HCT116 (cell line): ENCODE data around the gene DLG2. TPM values are rescaled to one million over a fixed set of nuclear protein-coding genes. Genes with fewer than 3 reads are reported as not detected.

Experiments used
- ATAC-seq: fragments of 200-7000 bp; cut with Tn5 transposase; 2 replicates; pipeline ENCODE4 v1.9.1; 2020; ENCODE audit warnings: mild to moderate bottlenecking, moderate library complexity
- BruUV-seq: library from RNA; stranded (reverse); fragments of 400-500 nt; replicated peaks from 2 replicates; lab custom pipeline; 2021; lab: Mats Ljungman, UMichigan
- CTCF ChIA-PET: fragments of 300-600 bp; sonication (Branson Sonifier 250); formaldehyde crosslinking; loops from one replicate; lab custom pipeline; 2021; ENCODE audit warnings: antibody characterized with exemption; lab: Charles Lee
- POLR2A ChIA-PET: fragments of 300-600, 350-600 bp; sonication (Branson Sonifier 250); formaldehyde crosslinking; loops from one replicate; lab custom pipeline; 2021; ENCODE audit warnings: antibody characterized with exemption; lab: Charles Lee
- RAD21 ChIA-PET, 2 experiments: fragments of 300-600 bp; sonication (Branson Sonifier 250); formaldehyde crosslinking; loops; one replicate each; lab custom pipeline; 2023; ENCODE audit warnings: low total read pairs in 2 of 2; ENCODE audit not compliant: uncharacterized antibody in 2 of 2, unreplicated experiment in 2 of 2, low non-redundant PET in 1 of 2; lab: Charles Lee
- DNase-seq: peaks from one replicate; pipeline ENCODE4 v3.0.0-alpha.2; 2010; ENCODE audit warnings: low read depth, low spot score
- H2AFZ ChIP-seq: fragments of 200-600 bp; shearing (Covaris generic), sonication (generic); 2 replicates; pipeline ENCODE4 v1.6.1; 2017; ENCODE audit warnings: low read depth, mixed run types, mixed read lengths, antibody characterized with exemption, low read length; ENCODE audit not compliant: poor library complexity, severe bottlenecking
- H3K27ac ChIP-seq: 2 replicates; pipeline ENCODE4 v1.5.1; 2012; ENCODE audit warnings: low read depth, low read length
- H3K27me3 ChIP-seq: fragments of 200-600 bp; sonication (generic); 2 replicates; pipeline ENCODE4 v1.6.1; 2016; ENCODE audit warnings: mixed run types, low read length, mixed read lengths; ENCODE audit not compliant: insufficient read depth
- H3K36me3 ChIP-seq, 2 experiments: fragments of 200-500 bp in 1 of 2; fragments of 200-600 bp in 1 of 2; sonication (Bioruptor generic) in 1 of 2; sonication (generic) in 1 of 2; 2 replicates each; pipeline versions ENCODE4 v1.5.1 to v1.6.1; 2014 to 2016; ENCODE audit warnings: low read length in 2 of 2, inconsistent platforms in 1 of 2, mixed read lengths in 1 of 2, mixed run types in 1 of 2; ENCODE audit not compliant: insufficient read depth in 2 of 2, control insufficient read depth in 1 of 2
- H3K4me1 ChIP-seq, 2 experiments: fragments of 200-600 bp in 1 of 2; sonication (generic) in 1 of 2; 2 replicates each; pipeline versions ENCODE4 v1.5.1 to v1.6.1; 2012 to 2017; ENCODE audit warnings: low read length in 2 of 2, inconsistent platforms in 1 of 2, mild to moderate bottlenecking in 1 of 2, mixed read lengths in 1 of 2, mixed run types in 1 of 2, moderate library complexity in 1 of 2; ENCODE audit not compliant: insufficient read depth in 2 of 2, control insufficient read depth in 1 of 2
- H3K4me2 ChIP-seq: fragments of 200-600 bp; sonication (generic); 2 replicates; pipeline ENCODE4 v1.6.1; 2017; ENCODE audit warnings: mixed run types, low read length, mixed read lengths
- H3K4me3 ChIP-seq, 2 experiments: fragments of 200-600 bp in 1 of 2; sonication (generic) in 1 of 2; replicated peaks in 1 of 2; 2 replicates each; pipeline ENCODE4 v1.5.1; 2011 to 2016; ENCODE audit warnings: low read length in 2 of 2, control low read depth in 1 of 2, low read depth in 1 of 2, mild to moderate bottlenecking in 1 of 2, mixed read lengths in 1 of 2, mixed run types in 1 of 2
- H3K79me2 ChIP-seq: fragments of 200-600 bp; sonication (generic); 2 replicates; pipeline ENCODE4 v1.6.1; 2017; ENCODE audit warnings: mild to moderate bottlenecking, mixed run types, low read length, moderate library complexity, mixed read lengths; ENCODE audit not compliant: insufficient read depth
- H3K9ac ChIP-seq: fragments of 200-600 bp; sonication (generic); 2 replicates; pipeline ENCODE4 v1.6.1; 2016; ENCODE audit warnings: low read length, mixed read lengths
- H3K9me2 ChIP-seq: fragments of 200-600 bp; sonication (generic), shearing (Covaris generic); 2 replicates; pipeline ENCODE4 v1.6.1; 2017; ENCODE audit warnings: mixed run types, mild to moderate bottlenecking, moderate library complexity; ENCODE audit not compliant: insufficient read depth
- H3K9me3 ChIP-seq, 2 experiments: fragments of 200-500 bp in 1 of 2; fragments of 200-600 bp in 1 of 2; sonication (Bioruptor generic) in 1 of 2; sonication (generic) in 1 of 2; 2 replicates each; pipeline ENCODE4 v1.6.1; 2014 to 2017; ENCODE audit warnings: low read length in 2 of 2, mixed read lengths in 2 of 2, inconsistent platforms in 1 of 2, low read depth in 1 of 2, mild to moderate bottlenecking in 1 of 2, mixed run types in 1 of 2, moderate library complexity in 1 of 2; ENCODE audit not compliant: control insufficient read depth in 1 of 2, insufficient read depth in 1 of 2
- H4K20me1 ChIP-seq: fragments of 200-600 bp; sonication (generic), shearing (Covaris generic); 2 replicates; pipeline ENCODE4 v1.6.1; 2017; ENCODE audit warnings: mixed run types, mild to moderate bottlenecking, moderate library complexity; ENCODE audit not compliant: insufficient read depth
- CBX3 ChIP-seq: IDR thresholded peaks from 2 replicates; pipeline ENCODE4 v1.6.1; 2012; ENCODE audit warnings: low read depth
- EGR1 ChIP-seq: IDR thresholded peaks from 2 replicates; pipeline ENCODE4 v1.6.1; 2012; ENCODE audit warnings: low read depth
- ELF1 ChIP-seq: IDR thresholded peaks from 2 replicates; pipeline ENCODE4 v1.6.1; 2012; ENCODE audit warnings: low read depth, borderline replicate concordance
- EZH2 ChIP-seq: fragments of 200-600 bp; sonication (generic); IDR thresholded peaks from 2 replicates; pipeline ENCODE4 v1.6.1; 2017; ENCODE audit warnings: antibody characterized with exemption, mixed run types
- JUND ChIP-seq: IDR thresholded peaks from 2 replicates; pipeline ENCODE4 v1.6.1; 2012
- POLR2AphosphoS5 ChIP-seq: IDR thresholded peaks from 2 replicates; pipeline ENCODE4 v1.6.1; 2011; ENCODE audit warnings: mild to moderate bottlenecking, low read depth, low read length, moderate library complexity
- RAD21 ChIP-seq: IDR thresholded peaks from 2 replicates; pipeline ENCODE4 v1.6.1; 2012; ENCODE audit warnings: low read depth, mild to moderate bottlenecking
- REST ChIP-seq: IDR thresholded peaks from 2 replicates; pipeline ENCODE4 v1.6.1; 2012; ENCODE audit warnings: low read depth
- SP1 ChIP-seq: IDR thresholded peaks from 2 replicates; pipeline ENCODE4 v1.6.1; 2012; ENCODE audit warnings: low read depth
- SRF ChIP-seq: IDR thresholded peaks from 2 replicates; pipeline ENCODE4 v1.6.1; 2012; ENCODE audit warnings: low read depth
- TCF7L2 ChIP-seq: IDR thresholded peaks from 2 replicates; pipeline ENCODE4 v1.7.0; 2011; ENCODE audit warnings: borderline replicate concordance, inconsistent platforms; ENCODE audit not compliant: insufficient read depth, insufficient read length; ENCODE audit errors: extremely low read depth
- ZBTB33 ChIP-seq: IDR thresholded peaks from 2 replicates; pipeline ENCODE4 v1.6.1; 2011; ENCODE audit warnings: mild to moderate bottlenecking, low read length, moderate library complexity; ENCODE audit not compliant: insufficient replicate concordance; ENCODE audit errors: extremely low read depth
- ZFX ChIP-seq: fragments of 450-650 bp; IDR thresholded peaks from 2 replicates; pipeline ENCODE4 v1.6.1; 2017
- intact Hi-C: fragments of 100-400 bp; cut with micrococcal nuclease; formaldehyde crosslinking; loops from 2 replicates; pipeline ENCODE4 v1.10.0; 2022
- total RNA-seq: library from RNA; stranded (reverse); gene quantifications from one replicate; pipeline ENCODE4 v1.2.1, GENCODE V29; 2021; ENCODE audit not compliant: unreplicated experiment

Gene DLG2
- total RNA-seq, 1 experiment from 2014 or later = 2.4 TPM

- Histone ChIP-seq H4K20me1 (no peaks in the 10 kb centered on the region), H3K9me3 (no peaks in the 10 kb centered on the region), H3K4me2 (no peak overlapping the region), H3K9ac (no peak overlapping the region), H3K36me3 (no peaks in the 10 kb centered on the region), H3K27me3 (no peaks in the 10 kb centered on the region; the same call in 1 of the 2 replicates), H3K27ac (no peak overlapping the region), H3K4me1 (no peaks in the 10 kb centered on the region), H3K79me2 (no peaks in the 10 kb centered on the region), H2AFZ (no peak overlapping the region), H3K9me2 (no peaks in the 10 kb centered on the region), H3K4me3 (no peak overlapping the region)
- RAD21 ChIA-PET = no interaction called here
- no peak for ATAC-seq
- TF ChIP-seq TCF7L2 = no peak
- no peak for TF ChIP-seq CBX3
- TF ChIP-seq JUND = no peak
- no TSS peak for BruUV-seq
- CTCF ChIA-PET = no interaction called here
- DNase-seq = no peak
- POLR2A ChIA-PET = no interaction called here
- intact Hi-C loops = no loop called here
Measured at GRCh38 chr11:83840326-83840725, 1786.8 kb downstream of the DLG2 start.

- Histone ChIP-seq H3K27me3 (no peaks in the 10 kb centered on the region; the same call in 1 of the 2 replicates), H4K20me1 (no peaks in the 10 kb centered on the region), H3K4me3 (no peak overlapping the region), H3K4me2 (no peak overlapping the region), H3K9me3 (no peaks in the 10 kb centered on the region), H3K27ac (no peak overlapping the region), H2AFZ (no peak overlapping the region), H3K4me1 (no peaks in the 10 kb centered on the region), H3K9ac (no peak overlapping the region), H3K36me3 (no peaks in the 10 kb centered on the region), H3K79me2 (no peaks in the 10 kb centered on the region), H3K9me2 (no peaks in the 10 kb centered on the region)
- ATAC-seq = peak; percentile 98
- CTCF ChIA-PET = interaction anchor here (0.7 to 2.9 kb wide), 6 partner anchors 10 to 727 kb away, joined by 3 to 23 read pairs (median 6); no protein-coding TSS in a partner anchor
- BruUV-seq = no TSS peak
- RAD21 ChIA-PET = interaction anchor here (0.5 kb wide), 2 partner anchors 169 to 728 kb away, joined by 3 read pairs; no protein-coding TSS in a partner anchor
- peak; percentile 24 for DNase-seq
- POLR2A ChIA-PET = no interaction called here
- intact Hi-C loops = loop anchor here (1.0 to 5.0 kb wide), 4 partner anchors 425 to 1755 kb away; no protein-coding TSS in a partner anchor
- TF ChIP-seq EGR1 (no peak), ZFX (no peak), REST (no peak), ZBTB33 (no peak), RAD21 (peak; percentile 71), SRF (no peak), SP1 (no peak), ELF1 (no peak), EZH2 (no peak), POLR2AphosphoS5 (no peak), TCF7L2 (no peak)
Measured at GRCh38 chr11:83836883-83837654, 1790.1 kb downstream of the DLG2 start.
